ENCODE data around the gene HERC3. TPM values are rescaled to one million over a fixed set of nuclear protein-coding genes. Genes with fewer than 3 reads are reported as not detected.
A peak's percentile ranks its signal among the peaks of the same experiment; 100 is the strongest.

Gene HERC3
- total RNA-seq, 1 experiment from 2014 or later, result 5.5 TPM

GRCh38 chr4:88705223-88705622 lies 112.9 kb downstream of the HERC3 start (continued):
- TF ChIP-seq RELA (CRISPR knock-in tag; IDR thresholded peaks at IDR 0.05; ENCODE audit: borderline replicate concordance), result no peak

- ChIA-PET CTCF (interaction anchor here (0.5 to 1.6 kb wide), 11 partner anchors 19 to 317 kb away, joined by 3 to 7 read pairs (median 3); no protein-coding TSS in a partner anchor), POLR2A (no interaction called here)
- Mint-ChIP-seq H3K27me3 (ENCODE audit: low read depth) (no peaks in the 10 kb centered on the region), H3K9me3 (peaks cover 4% of the 10 kb centered on the region; the same call in 1 of the 2 replicates), H3K4me3 (no peak overlapping the region), H3K27ac (no peak overlapping the region), H3K4me1 (peaks cover 2% of the 10 kb centered on the region; the same call in 1 of the 2 replicates), H3K36me3 (no peaks in the 10 kb centered on the region)
- ATAC-seq (no peak), DNase-seq (ENCODE audit: low spot score) (no peak)
- TF ChIP-seq GRHL2 (CRISPR knock-in tag; IDR thresholded peaks at IDR 0.05; ENCODE audit: insufficient replicate concordance, severe bottlenecking) (no peak), CREB1 (CRISPR knock-in tag; IDR thresholded peaks at IDR 0.05) (no peak), ATF3 (CRISPR knock-in tag; conservative IDR thresholded peaks at IDR 0.05) (no peak), PRRX2 (CRISPR knock-in tag; IDR thresholded peaks at IDR 0.05) (no peak), ZNF281 (CRISPR knock-in tag; IDR thresholded peaks at IDR 0.05) (no peak), ERG (CRISPR knock-in tag; IDR thresholded peaks at IDR 0.05) (no peak), CTCF (IDR thresholded peaks at IDR 0.05) (no peak), ZMAT4 (CRISPR knock-in tag; IDR thresholded peaks at IDR 0.05) (no peak), ZNF121 (CRISPR knock-in tag; IDR thresholded peaks at IDR 0.05) (no peak)
Measured at GRCh38 chr4:88705805-88706492, 113.7 kb downstream of the HERC3 start.

- H3K36me3 Mint-ChIP-seq, result no peaks in the 10 kb centered on the region
- H3K27ac Mint-ChIP-seq, result no peak overlapping the region
- ATAC-seq, result peak; percentile 88
- no peaks in the 10 kb centered on the region for H3K27me3 Mint-ChIP-seq (ENCODE audit: low read depth)
- DNase-seq (ENCODE audit: low spot score), result no peak
- ChIA-PET CTCF (interaction anchor here (0.5 to 1.6 kb wide), 13 partner anchors 19 to 316 kb away, joined by 3 to 7 read pairs (median 3); no protein-coding TSS in a partner anchor), POLR2A (no interaction called here)
- H3K9me3 Mint-ChIP-seq, result peaks cover 4% of the 10 kb centered on the region
- peaks cover 2% of the 10 kb centered on the region; the same call in 1 of the 2 replicates for H3K4me1 Mint-ChIP-seq
- no peak overlapping the region for H3K4me3 Mint-ChIP-seq
- TF ChIP-seq ATF3 (CRISPR knock-in tag; conservative IDR thresholded peaks at IDR 0.05), result no peak
- TF ChIP-seq ZNF416 (CRISPR knock-in tag; IDR thresholded peaks at IDR 0.05), result no peak
- TF ChIP-seq ZNF396 (CRISPR knock-in tag; IDR thresholded peaks at IDR 0.05; ENCODE audit: borderline replicate concordance), result no peak
- TF ChIP-seq MAX (CRISPR knock-in tag; IDR thresholded peaks at IDR 0.05), result no peak
- TF ChIP-seq ELF4 (CRISPR knock-in tag; IDR thresholded peaks at IDR 0.05; ENCODE audit: low read depth), result no peak
- TF ChIP-seq NR2C2 (CRISPR knock-in tag; IDR thresholded peaks at IDR 0.05), result no peak
- no peak for TF ChIP-seq AFF4 (CRISPR knock-in tag; IDR thresholded peaks at IDR 0.05; ENCODE audit: borderline replicate concordance)
- TF ChIP-seq SMAD4 (CRISPR knock-in tag; IDR thresholded peaks at IDR 0.05), result no peak
- TF ChIP-seq ZNF138 (CRISPR knock-in tag; conservative IDR thresholded peaks at IDR 0.05), result no peak
- TF ChIP-seq ZNF425 (CRISPR knock-in tag; conservative IDR thresholded peaks at IDR 0.05), result no peak
Measured at GRCh38 chr4:88706574-88706973, 114.3 kb downstream of the HERC3 start.

Data from WTC11 (cell line).